NCI-H1436 treated with DMSO at 0.1 percent for 48 hours (cell line): ENCODE results near the gene CHAC1.
"Not testable (repeated sequence)": the region's sequence is repeated elsewhere in the genome, so short reads cannot be mapped to it uniquely, and the experiment has no call there.

Experiments used
- DNase-seq: peaks from one replicate; lab custom pipeline; 2025; lab: John Stamatoyannopoulos, UW

The CHAC1 gene

DNA sequence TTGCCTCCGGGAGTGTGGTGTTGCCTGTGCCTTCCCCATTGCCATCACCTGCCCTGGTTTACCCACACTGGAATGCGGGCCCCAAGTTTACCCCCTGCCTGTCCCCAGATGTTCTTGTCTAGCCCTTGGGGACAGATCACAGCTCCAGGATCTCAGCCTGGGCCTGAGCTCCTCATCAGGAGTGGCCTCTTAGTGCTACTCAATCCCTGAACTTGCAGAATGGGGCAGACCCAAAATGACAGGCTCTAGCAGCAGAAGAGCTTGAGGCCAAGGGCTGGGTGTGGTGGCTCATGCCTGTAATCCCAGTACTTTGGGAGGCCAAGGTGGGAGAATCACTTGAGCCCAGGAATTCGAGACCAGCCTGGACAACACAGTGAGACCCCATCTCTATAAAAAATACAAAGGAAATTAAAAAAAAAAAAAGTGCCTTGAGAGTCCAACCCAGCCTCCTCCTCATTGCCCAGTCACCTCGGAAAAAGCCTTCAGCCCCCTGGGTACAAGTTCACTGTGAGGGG lies 3.8 kb downstream of the CHAC1 start:
- DNase-seq, result no peak

DNA sequence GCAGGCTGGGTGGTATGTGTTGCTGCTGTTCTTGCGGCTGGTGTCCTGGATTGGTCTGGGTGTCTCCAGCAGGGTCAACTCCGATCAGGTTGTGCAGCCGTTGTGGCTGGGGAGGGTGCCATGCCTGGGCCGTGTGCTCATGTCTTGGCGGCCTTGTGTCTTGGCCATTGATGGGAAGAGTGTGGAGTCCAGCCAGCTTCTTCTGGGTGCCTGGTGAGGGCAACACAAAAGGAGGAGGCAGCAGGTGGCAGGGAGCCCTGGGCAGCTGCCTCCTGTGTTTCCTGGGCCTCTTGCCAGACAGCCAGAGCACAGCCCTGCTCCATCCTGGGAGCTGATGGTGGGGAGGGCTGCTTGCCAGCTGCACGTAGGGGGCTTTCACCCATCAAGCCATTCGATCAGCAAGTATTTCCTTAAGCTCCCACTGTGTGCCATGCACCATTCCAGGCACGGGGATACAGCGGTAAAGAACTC lies 4.3 kb downstream of the CHAC1 start:
- no peak for DNase-seq

DNA sequence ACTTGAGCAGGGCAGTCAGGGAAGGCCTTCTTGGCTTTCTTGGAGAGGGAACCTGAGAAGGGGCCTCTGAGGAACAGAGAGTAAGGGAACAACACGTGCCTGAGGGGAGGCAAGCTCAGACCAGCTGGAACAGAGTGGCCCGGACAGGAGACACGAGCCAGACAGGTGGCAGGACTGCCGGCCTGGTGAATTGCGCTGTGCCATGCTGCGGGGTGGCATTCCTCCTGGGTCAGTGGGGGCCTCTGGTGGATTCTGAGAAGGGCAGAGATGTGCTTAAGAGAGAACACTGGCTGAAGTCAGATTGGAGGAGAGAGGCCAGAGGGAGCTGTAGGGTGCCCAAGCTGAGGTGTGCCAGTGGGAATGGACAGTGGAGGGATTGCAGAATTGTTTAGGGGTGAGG lies 4.9 kb downstream of the CHAC1 start:
- no peak for DNase-seq

DNA sequence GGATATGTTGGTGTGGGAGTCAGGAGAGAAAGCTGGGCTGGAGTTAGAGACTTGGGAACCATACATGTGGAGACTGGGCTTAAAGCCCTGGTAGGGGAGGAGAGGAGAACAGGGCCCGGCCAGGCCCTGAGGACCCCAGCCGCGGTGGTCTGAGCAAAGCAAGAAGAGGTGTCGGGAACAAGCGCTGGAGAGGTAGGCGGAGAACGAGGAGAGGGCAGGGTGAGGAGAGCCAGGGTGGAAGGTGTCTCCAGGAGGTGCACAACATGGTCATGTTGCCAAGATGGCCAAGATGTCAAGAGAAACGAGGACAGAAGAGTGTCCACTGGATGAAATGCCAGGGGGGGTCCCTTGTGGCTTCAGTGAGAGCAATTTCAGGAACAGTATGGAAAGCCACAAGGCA lies 5.5 kb downstream of the CHAC1 start:
- no peak for DNase-seq

DNA sequence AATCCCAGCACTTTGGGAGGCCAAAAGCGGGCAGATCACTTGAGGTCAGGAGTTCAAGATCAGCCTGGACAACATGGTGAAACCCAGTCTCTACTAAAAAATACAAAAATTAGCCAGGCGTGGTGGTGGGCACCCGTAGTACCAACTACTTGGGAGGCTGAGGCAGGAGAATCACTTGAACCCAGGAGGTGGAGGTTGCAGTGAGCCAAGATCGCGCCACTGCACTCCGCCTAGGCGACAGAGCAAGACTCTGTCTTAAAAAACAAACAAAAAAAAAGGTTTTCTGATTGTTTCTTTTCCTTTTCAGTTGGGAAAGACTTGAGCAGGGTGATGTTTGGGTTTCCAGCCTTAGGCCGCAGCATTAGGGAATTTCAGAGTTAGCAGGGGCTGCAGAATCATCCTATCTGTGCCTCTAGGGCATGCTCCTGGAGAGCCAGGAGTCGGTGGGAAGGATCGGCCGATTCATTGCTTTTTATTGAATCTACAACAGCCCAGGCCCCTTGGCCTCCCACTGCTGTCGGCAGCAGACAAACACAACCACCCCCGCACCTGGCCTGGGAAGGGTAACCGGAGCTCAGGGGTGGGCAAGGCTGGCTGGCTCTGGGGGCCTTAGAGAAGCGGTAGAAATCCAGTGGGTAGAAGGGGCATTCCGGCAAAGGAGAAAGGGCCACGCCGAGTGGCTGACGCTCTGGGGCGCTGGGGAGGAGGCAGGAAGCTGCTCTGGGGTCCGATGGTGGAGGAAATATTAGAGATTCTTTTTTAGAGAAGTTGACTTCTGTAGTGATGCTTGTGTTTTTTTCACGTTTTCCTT lies 6.3 kb downstream of the CHAC1 start:
- no peak for DNase-seq

DNA sequence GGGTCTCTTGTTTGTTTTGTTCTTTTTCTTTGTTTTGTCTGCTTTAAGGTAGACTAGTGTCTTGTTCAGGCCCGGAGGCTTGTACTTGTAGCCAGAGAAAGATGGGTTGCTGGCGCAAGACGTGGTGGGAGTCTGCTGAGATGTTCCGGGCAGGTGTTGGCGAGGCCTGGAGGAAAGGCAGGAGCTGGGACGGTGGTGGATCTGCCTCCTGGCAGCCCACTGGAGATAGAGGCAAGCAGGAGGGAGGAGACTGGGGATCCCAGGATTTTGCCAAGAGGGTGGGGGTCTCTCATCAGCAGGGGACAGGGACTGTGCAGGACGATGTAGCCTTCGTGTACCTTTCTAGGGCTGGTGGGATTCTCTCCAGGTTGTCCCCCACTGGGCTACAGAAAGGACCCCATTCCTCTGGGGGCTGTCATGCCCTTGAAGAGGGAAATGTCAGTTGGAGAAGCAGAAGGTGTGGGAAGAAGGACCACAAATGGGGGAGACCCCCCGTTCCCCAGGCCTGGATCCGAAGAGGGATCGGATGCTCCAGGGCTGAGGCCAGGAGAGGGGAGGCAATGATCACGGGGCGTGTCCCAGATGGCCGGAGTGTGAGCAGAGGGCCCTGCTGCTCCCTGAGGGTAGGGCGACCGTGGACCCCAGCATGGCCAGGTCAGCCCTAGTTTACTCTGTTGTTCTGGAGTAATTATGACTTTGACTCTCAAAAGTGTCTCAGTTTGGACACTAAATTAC lies 7.0 kb downstream of the CHAC1 start:
- DNase-seq, result no peak

DNA sequence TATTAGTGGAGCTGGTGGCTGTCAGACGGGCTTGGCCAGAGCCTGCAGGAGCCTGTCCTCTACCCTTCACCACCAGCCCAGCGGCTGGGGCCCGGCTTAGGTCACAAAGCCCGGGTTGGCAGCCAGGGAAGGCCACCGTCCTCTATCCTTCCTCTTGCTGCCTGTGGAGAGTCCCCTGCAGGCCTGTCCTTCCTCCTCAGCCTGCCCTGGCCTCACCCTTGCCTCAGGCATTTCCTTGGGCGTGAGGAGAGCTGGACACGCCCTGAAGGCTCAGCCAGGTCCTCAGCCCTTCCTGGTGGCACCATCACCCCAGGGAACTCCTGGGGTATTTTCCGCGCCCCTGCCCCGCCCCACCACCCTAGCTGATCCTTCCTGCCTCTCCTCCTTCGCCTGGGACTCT lies 7.7 kb downstream of the CHAC1 start:
- no peak for DNase-seq

DNA sequence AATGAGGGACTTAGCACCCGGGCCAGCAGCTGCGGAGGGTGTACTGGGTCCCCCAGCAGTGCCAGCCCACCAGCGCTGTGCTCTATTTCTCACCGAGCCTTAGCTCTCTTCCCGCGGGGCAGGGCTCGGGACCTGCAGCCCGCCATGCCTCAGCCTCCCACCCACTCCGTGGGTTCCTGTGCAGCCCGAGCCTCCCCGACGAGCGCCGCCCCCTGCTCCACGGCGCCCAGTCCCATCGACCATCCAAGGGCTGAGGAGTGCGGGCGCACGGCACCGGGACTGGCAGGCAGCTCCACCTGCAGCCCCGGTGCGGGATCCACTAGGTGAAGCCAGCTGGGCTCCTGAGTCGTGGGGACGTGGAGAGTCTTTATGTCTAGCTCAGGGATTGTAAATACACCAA lies 8.5 kb downstream of the CHAC1 start:
- DNase-seq, result not testable (repeated sequence)

DNA sequence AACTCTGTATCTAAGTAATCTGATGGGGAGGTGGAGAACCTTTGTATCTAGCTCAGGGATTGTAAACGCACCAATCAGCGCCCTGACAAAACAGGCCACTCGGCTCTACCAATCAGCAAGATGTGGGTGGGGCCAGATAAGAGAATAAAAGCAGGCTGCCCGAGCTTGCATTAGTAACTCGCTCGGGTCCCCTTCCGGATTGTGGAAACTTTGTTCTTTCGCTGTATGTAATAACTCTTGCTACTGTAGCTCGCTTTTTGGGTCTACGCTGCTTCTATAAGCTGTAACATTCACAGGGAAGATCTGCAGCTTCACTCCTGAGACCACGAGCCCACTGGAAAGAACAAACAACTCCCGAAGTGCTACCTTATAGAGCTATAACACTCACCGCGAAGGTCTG lies 9.0 kb downstream of the CHAC1 start:
- not testable (repeated sequence) for DNase-seq

DNA sequence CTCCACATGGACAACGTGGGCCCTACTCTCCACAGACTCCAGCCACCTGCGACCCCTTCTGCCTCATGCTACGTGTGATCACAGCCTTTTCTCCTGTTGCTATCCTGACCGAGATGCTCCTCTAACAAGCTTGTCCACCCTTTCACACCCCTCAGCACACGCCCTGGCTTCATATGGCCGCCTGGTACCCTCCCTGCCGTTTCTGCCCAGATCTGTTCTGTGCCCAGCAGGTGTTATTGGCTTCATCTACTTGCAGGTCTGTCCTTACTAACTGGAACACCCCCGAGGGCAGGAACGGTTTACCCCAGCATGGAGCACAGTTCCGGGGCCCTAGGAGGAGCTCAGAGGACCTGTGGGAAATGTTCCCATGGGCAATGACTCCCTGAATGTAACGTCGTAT lies 9.9 kb downstream of the CHAC1 start:
- no peak for DNase-seq

DNA sequence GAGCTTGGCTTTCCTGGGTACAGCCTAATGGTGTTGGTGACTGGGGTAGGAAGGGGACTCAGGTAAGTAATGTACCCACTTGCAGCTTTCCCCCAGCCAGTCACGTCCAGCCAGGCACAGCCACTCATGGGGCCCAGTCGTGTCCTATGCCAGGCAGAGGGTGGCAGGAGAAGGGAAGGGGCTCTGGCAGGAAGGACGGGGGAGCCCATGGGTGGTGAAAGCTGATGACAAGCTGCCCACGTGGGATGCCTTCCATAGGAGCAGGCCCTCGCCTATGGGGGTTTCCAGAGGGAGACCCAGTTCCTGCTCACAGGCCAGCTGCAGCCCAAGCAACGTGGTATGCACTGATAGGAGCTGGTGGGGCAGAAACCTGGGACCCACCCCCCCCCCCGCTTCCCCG lies 10.7 kb downstream of the CHAC1 start:
- no peak for DNase-seq

DNA sequence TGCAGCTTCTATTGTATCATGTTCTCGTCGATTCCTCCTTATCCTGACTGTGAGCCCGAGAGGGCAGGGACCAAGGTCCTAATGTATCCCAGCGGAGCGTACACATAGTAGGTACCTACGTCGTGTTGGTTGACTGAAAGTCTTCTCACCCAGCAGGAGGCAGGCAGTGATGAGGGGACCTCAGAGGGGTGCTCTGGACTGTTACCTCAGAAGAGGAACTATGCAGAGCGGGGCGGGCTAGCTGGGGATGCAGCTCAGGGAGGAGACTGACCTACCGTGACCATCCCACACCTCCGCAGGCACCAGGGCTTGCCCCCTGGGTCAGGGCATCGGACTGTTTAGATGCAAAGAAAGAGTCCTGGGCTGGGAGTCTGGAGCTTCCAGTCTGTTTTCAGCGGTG lies 11.4 kb downstream of the CHAC1 start:
- no peak for DNase-seq

DNA sequence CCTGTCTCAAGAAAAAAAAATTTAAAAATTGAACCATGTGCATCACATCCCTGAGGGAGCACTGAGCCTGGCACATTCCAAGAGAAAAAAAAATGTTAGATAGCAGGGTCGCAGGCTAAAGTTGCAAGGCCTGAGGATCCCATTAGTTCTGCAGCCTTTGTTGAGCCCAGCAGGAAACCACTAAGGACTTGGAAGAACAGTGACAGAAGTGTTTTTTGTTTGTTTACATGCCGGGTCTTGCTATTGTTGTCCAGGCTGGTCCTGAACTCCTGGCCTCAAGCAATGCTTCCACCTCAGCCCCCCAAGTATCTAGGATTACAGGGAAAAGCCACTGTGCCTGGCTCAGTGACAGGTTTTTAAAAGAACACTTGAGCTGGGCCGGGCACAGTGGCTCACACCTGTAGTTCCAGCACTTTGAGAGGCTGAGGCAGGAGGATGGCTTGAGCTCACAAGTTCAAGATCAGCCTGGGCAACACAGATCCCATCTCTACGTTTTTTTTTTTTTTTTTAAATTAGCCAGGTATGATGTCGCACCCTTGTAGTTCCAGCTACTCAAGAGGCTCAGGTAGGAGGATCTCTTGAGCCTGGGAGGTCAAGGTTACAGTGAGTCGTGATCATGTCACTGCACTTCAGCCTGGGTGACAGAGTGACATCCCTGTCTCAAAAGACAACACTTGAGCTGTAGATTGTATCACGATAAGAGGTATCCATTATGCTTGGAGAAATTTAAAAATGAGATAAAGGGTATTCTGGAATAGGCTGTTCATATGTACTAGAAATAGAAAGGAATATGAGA lies 15.2 kb downstream of the CHAC1 start:
- no peak for DNase-seq

DNA sequence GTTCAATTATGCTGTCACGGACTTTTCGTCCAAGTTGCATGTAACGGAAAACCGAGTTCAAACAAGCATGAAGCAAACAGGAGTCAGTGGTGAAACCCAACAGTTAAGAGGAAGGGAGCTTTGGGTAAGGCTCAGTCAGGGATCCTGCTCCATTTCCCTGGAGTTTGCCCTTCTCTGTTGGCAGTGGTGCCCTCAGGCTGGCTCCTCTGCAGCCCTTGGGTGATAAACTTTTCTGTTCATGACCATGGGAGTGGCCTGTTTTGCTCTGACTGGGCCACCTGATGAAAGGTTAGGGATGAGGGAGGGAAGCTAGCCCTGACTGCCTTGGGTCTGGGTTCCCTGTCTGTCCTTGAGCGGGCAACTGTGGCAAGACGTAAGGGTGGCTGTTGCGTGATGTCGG lies 16.1 kb downstream of the CHAC1 start:
- no peak for DNase-seq

DNA sequence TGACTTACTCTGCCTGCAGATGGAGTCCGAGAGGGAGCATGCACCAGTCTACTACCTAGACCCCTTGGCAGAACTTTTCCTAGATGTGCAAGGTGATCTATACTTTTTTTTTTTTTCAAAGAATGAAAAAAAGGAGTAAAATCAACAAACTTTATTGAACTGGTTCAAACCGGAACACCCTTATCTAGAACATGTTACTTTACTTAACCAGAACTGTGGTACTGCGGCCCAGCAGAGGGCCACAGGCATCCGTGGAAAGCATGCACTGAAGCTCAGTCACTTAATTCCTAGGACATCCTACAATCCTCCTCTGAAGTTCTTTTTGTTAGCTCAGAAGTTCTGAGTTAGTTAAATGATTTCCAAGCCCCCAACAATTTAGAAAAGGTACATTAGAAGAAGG lies 21.6 kb downstream of the CHAC1 start:
- no peak for DNase-seq

DNA sequence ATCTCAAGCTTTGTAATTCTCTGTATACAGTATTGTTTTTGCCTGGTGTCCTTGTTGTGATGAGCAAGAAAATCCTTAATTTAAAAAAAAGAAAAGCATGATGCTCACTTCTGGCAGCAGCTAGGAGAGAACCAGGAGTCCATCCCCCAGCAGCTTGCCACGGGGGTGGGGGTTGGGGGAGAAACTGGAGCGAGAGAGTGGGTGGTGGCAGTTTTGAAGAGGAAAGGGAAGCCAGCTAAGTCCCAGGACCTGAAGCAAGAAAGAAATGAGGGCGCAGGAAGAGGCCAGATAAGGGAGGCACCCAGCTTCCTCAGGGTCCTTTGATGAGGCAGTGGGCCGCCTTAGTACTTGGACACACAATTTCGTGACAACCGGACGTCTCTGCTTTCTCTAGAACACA lies 23.5 kb downstream of the CHAC1 start:
- no peak for DNase-seq

DNA sequence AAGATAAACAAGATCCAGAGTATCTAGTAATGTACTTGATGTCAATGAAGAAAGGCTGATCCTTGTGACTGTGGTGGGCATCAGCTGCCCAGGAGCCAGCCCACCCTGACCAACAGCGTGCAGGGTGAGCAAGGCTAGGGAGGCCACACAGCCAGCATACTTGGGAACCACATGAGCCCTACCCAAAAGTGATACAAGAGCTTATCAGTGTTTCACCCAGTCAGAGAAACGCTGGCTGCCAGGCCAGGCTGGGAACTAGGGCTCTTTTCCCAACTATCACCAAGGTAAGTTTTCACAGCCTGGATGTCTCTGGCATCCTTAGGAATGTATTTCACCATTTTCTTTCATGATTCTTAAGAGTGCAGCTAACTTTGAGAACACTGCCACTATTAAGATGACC lies 24.9 kb downstream of the CHAC1 start:
- no peak for DNase-seq

DNA sequence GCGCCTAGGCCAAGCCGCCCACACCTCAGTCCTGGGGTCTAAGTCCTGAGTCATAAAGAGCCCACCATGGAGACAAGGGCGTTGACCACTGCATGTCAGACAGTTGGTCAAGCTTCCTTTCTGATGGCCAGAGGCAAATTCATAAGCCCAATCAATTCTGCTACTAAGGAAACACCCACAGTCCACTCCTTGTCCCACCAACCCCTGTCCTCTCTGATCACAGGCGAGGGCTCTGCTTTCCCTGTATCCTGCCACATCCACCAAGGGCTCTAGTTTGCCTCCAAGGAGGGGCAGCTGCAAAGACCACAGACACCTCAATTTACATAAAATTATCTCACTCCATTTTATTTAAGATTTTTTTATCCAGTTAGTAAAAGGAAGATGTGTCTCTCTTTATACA lies 25.3 kb downstream of the CHAC1 start:
- no peak for DNase-seq

DNA sequence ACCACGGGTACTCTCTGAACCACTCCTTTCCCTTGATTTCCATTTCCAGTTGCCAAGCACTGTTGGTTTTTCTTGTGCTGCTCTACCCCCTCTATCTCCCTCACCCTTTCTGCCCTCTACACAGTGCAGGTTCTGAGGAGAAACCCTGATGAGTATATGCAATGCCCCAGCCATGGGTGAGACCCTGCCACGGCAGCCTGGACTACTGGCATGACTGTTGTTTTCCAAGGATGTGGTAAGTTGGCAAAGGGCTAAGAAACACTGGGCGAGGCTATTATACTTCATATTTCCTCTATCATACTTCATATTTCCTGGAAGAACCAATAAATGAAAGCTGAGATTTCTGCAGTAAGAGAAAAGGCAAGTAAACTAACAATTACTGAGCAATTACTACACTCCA lies 27.9 kb downstream of the CHAC1 start:
- DNase-seq, result no peak

DNA sequence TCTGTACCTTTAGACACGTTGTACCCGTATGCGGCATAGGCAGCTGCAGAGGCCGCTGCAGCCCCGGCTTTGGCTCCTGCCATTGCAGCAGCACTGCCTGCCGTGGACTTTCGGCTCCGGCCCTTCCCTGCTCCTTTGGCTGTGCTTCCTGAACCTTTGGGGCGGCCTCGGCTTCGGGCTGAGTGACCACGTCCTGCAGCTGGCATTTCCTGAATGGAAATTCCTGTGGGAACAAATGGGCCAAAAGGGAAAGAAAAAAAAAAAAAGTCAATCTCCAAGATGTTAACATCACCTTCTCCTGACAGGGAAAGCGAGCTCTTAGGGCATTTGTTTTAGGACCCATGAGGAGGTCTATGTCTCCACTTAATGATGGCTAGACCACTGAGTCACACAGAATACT lies 29.6 kb downstream of the CHAC1 start:
- no peak for DNase-seq

DNA sequence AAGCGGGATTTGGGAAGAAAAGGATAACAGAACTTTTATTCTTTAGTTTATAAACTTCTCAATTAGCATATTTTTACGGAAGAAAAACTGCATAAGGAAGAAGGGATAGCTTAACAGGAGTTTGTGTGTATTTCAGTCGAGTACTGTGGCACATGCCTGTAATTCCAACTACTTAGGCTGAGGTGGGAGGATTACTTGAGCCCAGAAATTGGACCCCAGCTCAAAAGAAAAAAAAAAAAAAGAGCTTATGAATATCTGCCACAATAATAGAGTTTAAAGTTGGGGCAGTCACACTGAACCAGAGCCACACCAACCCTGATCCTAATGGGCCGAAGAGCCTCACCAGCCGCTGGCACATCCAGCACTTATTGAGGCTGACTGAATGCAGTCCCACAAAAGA lies 31.1 kb downstream of the CHAC1 start:
- DNase-seq, result no peak

DNA sequence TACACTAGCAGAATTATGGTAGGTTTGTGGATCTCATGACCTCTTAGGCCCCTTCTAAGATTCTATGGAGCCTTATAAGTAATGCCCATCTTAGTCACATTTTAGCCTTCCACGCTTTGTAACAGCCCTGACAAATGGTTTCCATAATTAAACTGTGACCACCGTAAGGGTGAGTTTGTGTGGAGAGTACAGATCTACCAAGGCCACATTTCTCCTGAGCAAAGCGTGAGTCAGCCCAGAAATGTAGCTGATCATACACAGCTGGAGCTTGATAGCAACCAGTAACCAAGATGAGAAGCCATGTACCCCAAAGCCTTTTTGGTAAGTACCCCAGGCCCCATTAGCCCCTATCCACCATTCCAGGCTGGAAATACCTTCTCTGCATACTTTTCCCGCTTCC lies 31.7 kb downstream of the CHAC1 start:
- DNase-seq, result no peak
